ENCODE measurements around the gene TOLLIP.

DNA sequence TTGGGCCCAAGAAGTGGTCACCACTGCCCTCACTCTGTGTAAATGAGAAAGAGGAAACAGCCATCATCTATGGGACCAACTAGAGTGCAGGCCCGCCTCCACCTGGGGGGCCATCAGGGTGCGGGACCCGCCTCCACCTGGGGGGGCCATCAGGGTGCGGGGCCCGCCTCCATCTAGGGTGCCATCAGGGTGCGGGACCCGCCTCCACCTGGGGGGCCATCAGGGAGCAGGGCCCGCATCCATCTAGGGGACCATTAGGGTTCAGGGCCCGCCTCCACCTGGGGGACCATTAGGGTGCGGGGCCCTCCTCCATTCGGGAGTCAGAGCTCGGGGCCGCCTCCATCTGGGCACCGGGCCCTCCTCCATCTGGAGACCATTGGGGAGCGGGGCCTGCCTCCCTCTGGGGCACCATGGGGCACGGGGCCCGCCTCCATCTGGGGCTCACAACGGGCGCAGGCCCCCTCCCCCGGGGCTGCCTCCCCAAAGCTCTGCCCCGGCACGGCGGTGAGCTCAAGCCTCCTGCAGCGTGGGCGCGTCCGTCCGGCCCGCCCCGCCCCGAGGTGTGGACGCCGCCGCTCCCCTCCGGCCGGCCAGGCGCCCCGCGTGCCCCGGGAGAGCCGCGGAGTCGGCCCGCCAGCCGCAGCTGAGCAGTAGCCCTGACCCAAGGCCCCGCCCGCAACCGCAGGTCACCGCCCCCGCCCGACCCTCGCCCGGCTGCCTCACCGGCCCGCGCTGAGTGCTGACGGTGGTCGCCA lies 512 bp downstream of the TOLLIP start:
- TF ChIP-seq CTCF (IDR thresholded peaks at IDR 0.05; ENCODE audit: low read depth, low read length), result no peak
- TF ChIP-seq POLR2A (IDR thresholded peaks at IDR 0.05; ENCODE audit: extremely low read depth, insufficient read length), result no peak
- no peak for TF ChIP-seq MAX (IDR thresholded peaks at IDR 0.05; ENCODE audit: low read depth, low read length)
